ENCODE data around the gene LDAH. TPM values are rescaled to one million over a fixed set of nuclear protein-coding genes. Genes with fewer than 3 reads are reported as not detected.

LDAH gene
- total and polyA plus RNA-seq, 4 donors = 5.0 to 30.8 (median 11.5) TPM

GRCh38 chr2:20656561-20656960 is 166.3 kb downstream of the LDAH start:
- Histone ChIP-seq H3K27ac (ENCODE audit: low read depth in 1 of 2, low read length in 1 of 2) (no peak overlapping the region), H3K36me3 (ENCODE audit: control insufficient read depth in 4 of 4, insufficient read depth in 4 of 4, low read length in 4 of 4) (no peaks in the 10 kb centered on the region), H3K9ac (ENCODE audit: insufficient read depth in 1 of 2, low read length in 2 of 2) (no peak overlapping the region), H3K9me3 (ENCODE audit: control insufficient read depth in 4 of 4, insufficient read depth in 3 of 4, low read length in 3 of 4) (no peaks in the 10 kb centered on the region), H3K4me3 (no peak overlapping the region), H3K27me3 (ENCODE audit: control insufficient read depth in 3 of 3, insufficient read depth in 3 of 3, low read length in 2 of 3) (peaks cover 0 to 27% (median 25%) of the 10 kb centered on the region in 3 donors), H3K4me1 (ENCODE audit: control insufficient read depth in 5 of 5, insufficient read depth in 5 of 5, low read length in 5 of 5) (peaks cover 0 to 2% (median 0%) of the 10 kb centered on the region in 5 donors)
- ATAC-seq (ENCODE audit: insufficient read depth, low FRiP score) (no peak), DNase-seq (no peak)
- WGBS, 2 donors = 88 to 91% methylated on average over 7 of the region's 7 CpGs
- TF ChIP-seq, protein P1, sequence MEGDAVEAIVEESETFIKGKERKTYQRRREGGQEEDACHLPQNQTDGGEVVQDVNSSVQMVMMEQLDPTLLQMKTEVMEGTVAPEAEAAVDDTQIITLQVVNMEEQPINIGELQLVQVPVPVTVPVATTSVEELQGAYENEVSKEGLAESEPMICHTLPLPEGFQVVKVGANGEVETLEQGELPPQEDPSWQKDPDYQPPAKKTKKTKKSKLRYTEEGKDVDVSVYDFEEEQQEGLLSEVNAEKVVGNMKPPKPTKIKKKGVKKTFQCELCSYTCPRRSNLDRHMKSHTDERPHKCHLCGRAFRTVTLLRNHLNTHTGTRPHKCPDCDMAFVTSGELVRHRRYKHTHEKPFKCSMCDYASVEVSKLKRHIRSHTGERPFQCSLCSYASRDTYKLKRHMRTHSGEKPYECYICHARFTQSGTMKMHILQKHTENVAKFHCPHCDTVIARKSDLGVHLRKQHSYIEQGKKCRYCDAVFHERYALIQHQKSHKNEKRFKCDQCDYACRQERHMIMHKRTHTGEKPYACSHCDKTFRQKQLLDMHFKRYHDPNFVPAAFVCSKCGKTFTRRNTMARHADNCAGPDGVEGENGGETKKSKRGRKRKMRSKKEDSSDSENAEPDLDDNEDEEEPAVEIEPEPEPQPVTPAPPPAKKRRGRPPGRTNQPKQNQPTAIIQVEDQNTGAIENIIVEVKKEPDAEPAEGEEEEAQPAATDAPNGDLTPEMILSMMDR (IDR thresholded peaks at IDR 0.05; ENCODE audit: control extremely low read depth, extremely low read depth) = no peak

GRCh38 chr2:20654535-20654813 is 168.4 kb downstream of the LDAH start:
- ATAC-seq (ENCODE audit: insufficient read depth, low FRiP score) = no peak

DNA sequence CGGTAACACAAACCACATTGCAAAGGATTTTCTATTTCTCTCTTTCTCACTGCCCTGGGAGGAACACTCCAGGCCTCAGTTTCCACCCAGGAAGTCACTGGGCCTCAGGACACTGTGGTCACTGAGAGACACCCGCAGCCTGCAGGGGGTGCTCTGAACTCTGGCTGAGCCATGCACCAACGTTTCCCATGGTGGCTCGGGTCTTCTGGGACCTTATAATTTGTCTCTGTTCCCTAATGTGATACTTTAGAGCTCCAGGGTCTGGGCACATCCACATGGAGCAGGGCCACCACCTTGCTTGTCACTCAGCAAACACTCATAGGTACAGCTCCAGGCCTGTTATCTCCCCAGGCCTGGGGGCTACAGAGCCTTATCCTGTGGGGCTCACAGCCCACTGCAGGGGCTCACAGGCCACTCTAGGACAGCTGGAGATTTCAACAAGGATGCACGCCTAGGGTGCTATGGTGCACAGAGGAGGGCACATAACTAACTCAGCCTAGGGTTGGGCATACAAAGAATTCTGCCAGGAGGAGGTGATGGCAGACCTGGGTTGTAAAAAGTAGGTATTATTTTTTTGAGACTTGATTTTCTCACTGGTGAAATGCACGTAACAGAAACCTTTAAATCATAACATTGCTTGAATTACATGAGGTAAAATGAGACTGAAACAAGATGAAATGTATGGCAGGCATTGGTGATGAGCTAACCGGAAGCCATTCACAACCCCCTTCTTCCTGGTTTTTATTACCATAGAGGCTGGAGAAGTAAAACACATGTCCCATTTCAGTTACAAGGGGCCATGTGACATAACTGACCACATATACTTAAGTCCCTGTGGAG is 169.0 kb downstream of the LDAH start:
- TF ChIP-seq, protein P1 (IDR thresholded peaks at IDR 0.05; ENCODE audit: control extremely low read depth, extremely low read depth) = no peak
- Histone ChIP-seq H3K36me3 (ENCODE audit: control insufficient read depth in 4 of 4, insufficient read depth in 4 of 4, low read length in 4 of 4) (no peaks in the 10 kb centered on the region), H3K9ac (ENCODE audit: insufficient read depth in 1 of 2, low read length in 2 of 2) (no peak overlapping the region), H3K4me1 (ENCODE audit: control insufficient read depth in 5 of 5, insufficient read depth in 5 of 5, low read length in 5 of 5) (peaks cover 0 to 14% (median 7%) of the 10 kb centered on the region in 5 donors), H3K4me3 (no peak overlapping the region), H3K9me3 (ENCODE audit: control insufficient read depth in 4 of 4, insufficient read depth in 3 of 4, low read length in 3 of 4) (no peaks in the 10 kb centered on the region), H3K27me3 (ENCODE audit: control insufficient read depth in 3 of 3, insufficient read depth in 3 of 3, low read length in 2 of 3) (peaks cover 0 to 8% (median 7%) of the 10 kb centered on the region in 3 donors), H3K27ac (ENCODE audit: low read depth in 1 of 2, low read length in 1 of 2) (no peak overlapping the region)
- DNase-seq (no peak), ATAC-seq (ENCODE audit: insufficient read depth, low FRiP score) (no peak)
- WGBS, 2 donors = 81 to 85% methylated on average over 7 of the region's 7 CpGs

More at GRCh38 chr2:20654535-20654813, 168.4 kb downstream of the LDAH start:
- no peak for DNase-seq
- Histone ChIP-seq H3K4me3 (no peak overlapping the region), H3K27ac (ENCODE audit: low read depth in 1 of 2, low read length in 1 of 2) (no peak overlapping the region), H3K36me3 (ENCODE audit: control insufficient read depth in 4 of 4, insufficient read depth in 4 of 4, low read length in 4 of 4) (no peaks in the 10 kb centered on the region), H3K9ac (ENCODE audit: insufficient read depth in 1 of 2, low read length in 2 of 2) (no peak overlapping the region), H3K9me3 (ENCODE audit: control insufficient read depth in 4 of 4, insufficient read depth in 3 of 4, low read length in 3 of 4) (no peaks in the 10 kb centered on the region), H3K27me3 (ENCODE audit: control insufficient read depth in 3 of 3, insufficient read depth in 3 of 3, low read length in 2 of 3) (peaks cover 0 to 11% (median 8%) of the 10 kb centered on the region in 3 donors), H3K4me1 (ENCODE audit: control insufficient read depth in 5 of 5, insufficient read depth in 5 of 5, low read length in 5 of 5) (peaks cover 0 to 12% (median 7%) of the 10 kb centered on the region in 5 donors)
- 77 to 86% methylated on average over 2 of the region's 2 CpGs for WGBS, 2 donors
- TF ChIP-seq, protein P1 (IDR thresholded peaks at IDR 0.05; ENCODE audit: control extremely low read depth, extremely low read depth) = no peak
